Breast epithelium (tissue), 4 donors: Measurements from ENCODE around the gene IRF2BPL. TPM values are rescaled to one million over a fixed set of nuclear protein-coding genes. Genes with fewer than 3 reads are reported as not detected.

Source experiments
- DNase-seq, 2 donors: peaks; one replicate each; pipeline ENCODE4 v3.0.0-alpha.2; 2019; ENCODE audit warnings: low spot score in 2 of 2
- H3K27ac ChIP-seq, 2 donors: fragments of 200-600 bp; sonication (generic) in 1 of 2; one replicate each; pipeline ENCODE4 v1.5.1; 2016 to 2019; ENCODE audit warnings: mild to moderate bottlenecking in 1 of 2
- H3K27me3 ChIP-seq, 2 donors: fragments of 200-600 bp; sonication (generic) in 1 of 2; one replicate each; pipeline versions ENCODE4 v1.5.1 to v1.6.0; 2017 to 2019; ENCODE audit warnings: control low read depth in 1 of 2, mild to moderate bottlenecking in 1 of 2
- H3K36me3 ChIP-seq: fragments of 200-600 bp; one replicate; pipeline ENCODE4 v1.5.1; 2019
- H3K4me1 ChIP-seq, 2 donors: fragments of 200-600 bp; sonication (generic); one replicate each; pipeline ENCODE4 v1.5.1; 2016 to 2019; ENCODE audit warnings: control low read depth in 1 of 2
- H3K4me3 ChIP-seq, 3 donors: fragments of 200-600 bp; sonication (generic); 1 replicate in 2 of 3; 2 replicates in 1 of 3; pipeline ENCODE4 v1.5.1; 2016 to 2019; ENCODE audit warnings: mild to moderate bottlenecking in 3 of 3, moderate library complexity in 2 of 3
- H3K9me3 ChIP-seq, 2 donors: fragments of 200-600 bp; sonication (generic) in 1 of 2; one replicate each; pipeline ENCODE4 v1.5.1; 2016 to 2019; ENCODE audit warnings: control low read depth in 1 of 2
- POLR2A ChIP-seq: fragments of 450-650 bp; IDR thresholded peaks from one replicate; pipeline ENCODE4 v1.6.1; 2016; ENCODE audit warnings: antibody characterized with exemption, mild to moderate bottlenecking, moderate library complexity
- POLR2AphosphoS5 ChIP-seq, 3 donors: sonication (generic); formaldehyde crosslinking; IDR thresholded peaks; one replicate each; pipeline ENCODE4 v1.6.1; 2017; ENCODE audit warnings: antibody characterized with exemption in 3 of 3
- intact Hi-C: fragments of 100-400 bp; cut with DNase I; formaldehyde crosslinking; loops from one replicate; pipeline ENCODE4 v1.15.1; 2023; ENCODE audit warnings: low total_unique reads
- total RNA-seq, 3 donors: library from RNA; depleted of rRNA; stranded (reverse); fragments of >200 nt; gene quantifications; one replicate each; pipeline ENCODE4 v1.1.0, GENCODE V29; 2016
- TF ChIP-seq, protein P1 (sequence below), 3 donors: fragments of 450-650 bp; IDR thresholded peaks; one replicate each; pipeline ENCODE4 v1.5.1; 2016 to 2017; ENCODE audit warnings: antibody characterized with exemption in 3 of 3, mild to moderate bottlenecking in 3 of 3, moderate library complexity in 3 of 3

The IRF2BPL gene
- total RNA-seq, 3 donors from 2014 or later = 39.5 to 76.5 (median 47.2) TPM

DNA sequence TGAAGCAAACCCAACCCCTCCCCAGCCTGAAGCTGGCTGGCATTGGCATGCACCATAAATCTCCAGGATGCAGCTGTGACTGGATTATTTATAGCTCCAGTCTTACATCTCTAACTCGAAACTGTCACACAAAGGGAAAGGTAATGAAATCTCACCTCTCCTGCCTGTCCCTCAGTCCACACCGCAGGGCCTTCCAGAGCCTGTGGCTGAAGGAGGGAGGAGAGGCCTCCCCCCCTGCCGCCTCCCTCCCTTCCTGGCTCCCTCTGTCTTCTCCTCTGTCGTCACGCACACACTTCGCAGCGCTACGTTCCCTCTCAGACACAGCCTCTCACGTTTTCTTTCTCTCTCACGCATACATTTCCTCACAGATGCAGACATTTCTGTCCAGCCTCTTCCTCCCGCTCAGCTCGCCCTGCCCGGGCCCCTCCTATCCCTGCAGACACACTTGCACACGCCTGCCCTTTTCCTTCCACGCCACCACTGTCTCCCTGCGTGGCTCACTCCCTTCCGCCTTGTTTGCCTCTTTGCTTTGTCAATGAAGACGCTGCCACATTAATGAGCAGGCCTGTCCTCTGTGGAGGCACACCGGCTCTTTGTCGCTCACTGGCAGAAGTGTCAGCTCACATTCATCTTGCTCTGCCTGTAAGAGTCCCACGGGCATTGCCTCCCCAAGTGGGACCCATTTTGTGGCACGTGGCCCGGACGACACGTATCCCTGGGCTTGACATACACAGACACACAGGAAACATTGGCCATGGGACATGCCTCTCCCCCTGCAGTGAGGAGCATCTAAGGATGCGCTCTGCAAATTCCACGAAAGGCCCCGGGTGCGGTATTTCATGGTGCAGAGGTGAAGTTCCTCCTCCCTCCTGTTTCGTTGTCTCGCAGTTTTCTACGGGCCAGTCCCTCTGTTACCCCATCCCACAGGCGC lies 27.9 kb downstream of the IRF2BPL start:
- peak overlapping the region in 2 of 3 donors; percentile 17 to 21 for H3K4me3 ChIP-seq

DNA sequence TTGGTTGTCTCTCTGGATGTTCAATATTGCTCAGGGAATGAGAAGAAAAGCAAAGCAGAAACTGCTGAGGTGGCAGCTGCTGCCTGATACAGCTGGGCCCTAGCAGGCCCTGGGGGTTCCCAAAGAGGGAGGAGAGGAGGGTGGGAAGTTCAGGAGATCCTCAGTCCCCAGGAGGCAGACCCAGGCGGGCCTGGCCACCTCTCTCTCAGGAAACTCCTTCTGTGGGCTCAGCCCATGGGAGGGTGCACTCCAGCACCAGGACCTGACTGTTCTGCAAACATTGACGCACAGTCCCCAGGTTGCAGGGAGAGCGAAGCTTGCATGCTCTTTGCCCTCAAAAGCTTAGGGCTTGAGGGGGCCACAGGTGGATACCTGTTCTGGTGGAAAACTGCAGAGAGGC lies 29.6 kb downstream of the IRF2BPL start:
- Histone ChIP-seq H3K9me3 (no peaks in the 10 kb centered on the region), H3K4me3 (no peak overlapping the region), H3K27me3 (no peaks in the 10 kb centered on the region), H3K36me3 (no peaks in the 10 kb centered on the region), H3K27ac (no peak overlapping the region), H3K4me1 (no peaks in the 10 kb centered on the region)
- intact Hi-C loops = no loop called here
- no peak for DNase-seq
- TF ChIP-seq, protein P1, sequence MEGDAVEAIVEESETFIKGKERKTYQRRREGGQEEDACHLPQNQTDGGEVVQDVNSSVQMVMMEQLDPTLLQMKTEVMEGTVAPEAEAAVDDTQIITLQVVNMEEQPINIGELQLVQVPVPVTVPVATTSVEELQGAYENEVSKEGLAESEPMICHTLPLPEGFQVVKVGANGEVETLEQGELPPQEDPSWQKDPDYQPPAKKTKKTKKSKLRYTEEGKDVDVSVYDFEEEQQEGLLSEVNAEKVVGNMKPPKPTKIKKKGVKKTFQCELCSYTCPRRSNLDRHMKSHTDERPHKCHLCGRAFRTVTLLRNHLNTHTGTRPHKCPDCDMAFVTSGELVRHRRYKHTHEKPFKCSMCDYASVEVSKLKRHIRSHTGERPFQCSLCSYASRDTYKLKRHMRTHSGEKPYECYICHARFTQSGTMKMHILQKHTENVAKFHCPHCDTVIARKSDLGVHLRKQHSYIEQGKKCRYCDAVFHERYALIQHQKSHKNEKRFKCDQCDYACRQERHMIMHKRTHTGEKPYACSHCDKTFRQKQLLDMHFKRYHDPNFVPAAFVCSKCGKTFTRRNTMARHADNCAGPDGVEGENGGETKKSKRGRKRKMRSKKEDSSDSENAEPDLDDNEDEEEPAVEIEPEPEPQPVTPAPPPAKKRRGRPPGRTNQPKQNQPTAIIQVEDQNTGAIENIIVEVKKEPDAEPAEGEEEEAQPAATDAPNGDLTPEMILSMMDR (IDR thresholded peaks at IDR 0.05) = no peak
- TF ChIP-seq POLR2AphosphoS5 (IDR thresholded peaks at IDR 0.05) = no peak
- no peak for TF ChIP-seq POLR2A

More for the DNA sequence above, 27.9 kb downstream of the IRF2BPL start:
- TF ChIP-seq, protein P1 (IDR thresholded peaks at IDR 0.05) = no peak
- TF ChIP-seq POLR2A (no peak), POLR2AphosphoS5 (IDR thresholded peaks at IDR 0.05) (no peak)
- H3K4me1 ChIP-seq = no peaks in the 10 kb centered on the region
- H3K27me3 ChIP-seq = no peaks in the 10 kb centered on the region
- intact Hi-C loops = no loop called here
- H3K27ac ChIP-seq = peak overlapping the region in 1 of 2 donors; percentile 65
- no peak for DNase-seq
- no peaks in the 10 kb centered on the region for H3K9me3 ChIP-seq
- no peaks in the 10 kb centered on the region for H3K36me3 ChIP-seq

DNA sequence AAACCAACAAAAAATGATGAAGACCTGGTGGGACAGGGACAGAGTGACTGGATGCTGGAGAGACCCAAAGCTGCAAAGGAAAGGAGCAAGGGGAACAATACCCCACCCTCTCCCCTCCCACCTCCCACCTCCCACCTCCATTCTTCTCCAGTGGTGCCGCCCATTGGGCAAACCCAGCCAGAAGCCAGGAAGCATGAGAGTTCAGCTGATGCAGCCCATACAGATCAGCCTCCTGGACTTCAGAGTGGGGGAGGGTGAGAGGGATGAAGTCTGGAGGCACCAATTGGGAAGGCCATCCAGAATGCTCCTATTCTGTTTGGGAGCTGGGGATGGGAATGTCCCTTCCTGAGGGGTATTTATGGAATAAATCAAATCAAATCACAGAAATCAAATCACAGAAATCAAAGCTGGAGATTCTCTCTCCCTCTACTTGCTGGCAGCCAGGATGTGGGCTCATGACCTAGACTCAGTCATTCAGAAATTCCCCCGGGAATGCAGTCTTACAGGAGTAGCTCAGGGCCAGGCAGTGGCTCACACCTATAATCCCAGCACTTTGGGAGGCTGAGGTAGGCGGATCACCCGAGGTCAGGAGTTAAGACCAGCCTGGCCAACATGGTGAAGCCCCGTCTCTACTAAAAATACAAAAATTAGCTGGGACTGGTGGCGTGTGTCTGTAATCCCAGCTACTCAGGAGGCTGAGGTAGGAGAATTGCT lies 31.1 kb downstream of the IRF2BPL start:
- no peaks in the 10 kb centered on the region for H3K9me3 ChIP-seq
- DNase-seq = no peak
- intact Hi-C loops = no loop called here
- no peaks in the 10 kb centered on the region for H3K27me3 ChIP-seq
- H3K4me3 ChIP-seq = no peak overlapping the region
- H3K27ac ChIP-seq = no peak overlapping the region
- no peaks in the 10 kb centered on the region for H3K4me1 ChIP-seq
- TF ChIP-seq, protein P1 (IDR thresholded peaks at IDR 0.05) = no peak
- TF ChIP-seq POLR2AphosphoS5 (IDR thresholded peaks at IDR 0.05) = no peak
- H3K36me3 ChIP-seq = no peaks in the 10 kb centered on the region

DNA sequence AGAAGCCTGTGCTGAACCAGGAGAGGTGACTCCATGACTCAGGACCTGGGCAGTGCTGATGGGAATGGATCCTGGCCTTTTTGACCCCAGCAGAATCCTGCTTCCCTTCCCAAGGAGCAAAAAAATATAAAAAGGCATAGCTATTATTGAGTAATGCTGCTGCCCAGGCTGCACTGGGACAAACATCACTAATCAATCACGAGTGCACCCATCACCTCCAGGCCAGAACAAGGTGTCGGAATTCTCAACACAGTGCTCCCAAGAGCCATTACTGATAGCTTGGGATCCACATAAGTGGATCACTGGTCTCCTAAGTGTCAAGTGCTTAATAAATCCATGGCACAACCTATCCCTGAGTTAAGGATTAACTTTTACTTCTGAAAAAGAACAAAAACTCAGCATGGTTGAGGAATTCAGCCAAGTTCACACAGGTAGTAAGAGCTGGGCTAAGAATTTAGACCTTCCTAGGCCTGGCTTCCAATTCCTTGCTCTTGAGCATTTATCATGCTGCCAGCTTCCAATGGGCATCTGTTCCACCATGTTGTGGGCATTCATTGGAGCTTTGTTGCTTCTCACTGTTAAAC lies 31.9 kb downstream of the IRF2BPL start:
- intact Hi-C loops = no loop called here
- DNase-seq = no peak
- Histone ChIP-seq H3K27me3 (no peaks in the 10 kb centered on the region), H3K4me3 (no peak overlapping the region), H3K36me3 (no peaks in the 10 kb centered on the region), H3K9me3 (no peaks in the 10 kb centered on the region), H3K4me1 (no peaks in the 10 kb centered on the region), H3K27ac (no peak overlapping the region)
- TF ChIP-seq POLR2A (no peak), POLR2AphosphoS5 (IDR thresholded peaks at IDR 0.05) (no peak)
- TF ChIP-seq, protein P1 (IDR thresholded peaks at IDR 0.05) = no peak
